H9 (cell line): Measurements from ENCODE around the gene KRT40. TPM values are rescaled to one million over a fixed set of nuclear protein-coding genes. Genes with fewer than 3 reads are reported as not detected.

Experiments
- DNase-seq: peaks from one replicate; pipeline ENCODE4 v3.0.0-alpha.2; 2017
- H2AFZ ChIP-seq: one replicate; pipeline ENCODE4 v1.6.1; 2013; ENCODE audit warnings: mild to moderate bottlenecking, low read length, control low read depth, moderate library complexity
- H2AK5ac ChIP-seq: 2 replicates; pipeline ENCODE4 v1.6.1; 2013; ENCODE audit warnings: low read length, control low read depth, mixed read lengths; ENCODE audit not compliant: insufficient read length
- H2BK120ac ChIP-seq: one replicate; pipeline ENCODE4 v1.6.1; 2013; ENCODE audit warnings: low read depth, mild to moderate bottlenecking, low read length, control low read depth, inconsistent platforms; ENCODE audit not compliant: poor library complexity, severe bottlenecking
- H2BK12ac ChIP-seq: 2 replicates; pipeline ENCODE4 v1.6.1; 2013; ENCODE audit warnings: low read length, control low read depth, mixed read lengths, low read depth; ENCODE audit not compliant: insufficient read length
- H2BK15ac ChIP-seq: 2 replicates; pipeline ENCODE4 v1.6.1; 2013; ENCODE audit warnings: low read depth, low read length, control low read depth
- H2BK20ac ChIP-seq: one replicate; pipeline ENCODE4 v1.6.1; 2013; ENCODE audit warnings: low read depth, mild to moderate bottlenecking, low read length, control low read depth, inconsistent platforms; ENCODE audit not compliant: poor library complexity, severe bottlenecking
- H2BK5ac ChIP-seq: 2 replicates; pipeline ENCODE4 v1.6.1; 2013; ENCODE audit warnings: low read length, control low read depth, mixed read lengths; ENCODE audit not compliant: insufficient read length
- H3K14ac ChIP-seq: 2 replicates; pipeline ENCODE4 v1.6.1; 2013; ENCODE audit warnings: low read length, control low read depth; ENCODE audit not compliant: insufficient read depth
- H3K18ac ChIP-seq: 2 replicates; pipeline ENCODE4 v1.6.1; 2013; ENCODE audit warnings: low read depth, mild to moderate bottlenecking, mixed read lengths, low read length, control low read depth; ENCODE audit not compliant: insufficient read length
- H3K23ac ChIP-seq: 2 replicates; pipeline ENCODE4 v1.6.1; 2013; ENCODE audit warnings: low read length, control low read depth, mixed read lengths, low read depth; ENCODE audit not compliant: insufficient read length
- H3K23me2 ChIP-seq: 2 replicates; pipeline ENCODE4 v1.6.1; 2013; ENCODE audit warnings: low read depth, mild to moderate bottlenecking, mixed read lengths, low read length, control low read depth; ENCODE audit not compliant: insufficient read length, poor library complexity, severe bottlenecking
- H3K27ac ChIP-seq: 2 replicates; pipeline ENCODE4 v1.5.1; 2013; ENCODE audit warnings: low read length, control low read depth, mixed read lengths, low read depth; ENCODE audit not compliant: insufficient read length
- H3K27me3 ChIP-seq: 2 replicates; pipeline ENCODE4 v1.6.1; 2013; ENCODE audit warnings: low read length, control low read depth, inconsistent platforms; ENCODE audit not compliant: insufficient read depth
- H3K4ac ChIP-seq: 2 replicates; pipeline ENCODE4 v1.6.1; 2013; ENCODE audit warnings: low read depth, mild to moderate bottlenecking, control low read depth, inconsistent platforms, low read length, moderate library complexity
- H3K4me1 ChIP-seq: 2 replicates; pipeline ENCODE4 v1.6.1; 2013; ENCODE audit warnings: low read length, control low read depth, inconsistent platforms; ENCODE audit not compliant: insufficient read depth
- H3K4me2 ChIP-seq: 2 replicates; pipeline ENCODE4 v1.6.1; 2013; ENCODE audit warnings: low read length, control low read depth, mixed read lengths; ENCODE audit not compliant: insufficient read length, insufficient read depth
- H3K56ac ChIP-seq: 2 replicates; pipeline ENCODE4 v1.6.1; 2013; ENCODE audit warnings: low read depth, mild to moderate bottlenecking, mixed read lengths, low read length, control low read depth; ENCODE audit not compliant: insufficient read length
- H3K79me1 ChIP-seq: 2 replicates; pipeline ENCODE4 v1.6.1; 2013; ENCODE audit warnings: low read depth, mild to moderate bottlenecking, moderate library complexity, low read length, control low read depth, inconsistent platforms; ENCODE audit not compliant: insufficient read depth, poor library complexity, severe bottlenecking
- H3K79me2 ChIP-seq: 2 replicates; pipeline ENCODE4 v1.6.1; 2013; ENCODE audit warnings: low read length, control low read depth, inconsistent platforms; ENCODE audit not compliant: insufficient read depth
- H3K9ac ChIP-seq: 2 replicates; pipeline ENCODE4 v1.6.1; 2013; ENCODE audit warnings: low read length, control low read depth, mixed read lengths; ENCODE audit not compliant: insufficient read length; ENCODE audit errors: extremely low read depth
- H3K9me3 ChIP-seq: one replicate; pipeline ENCODE4 v1.6.1; 2013; ENCODE audit warnings: low read depth, low read length, inconsistent platforms; ENCODE audit not compliant: control insufficient read depth
- H3T11ph ChIP-seq: one replicate; pipeline ENCODE4 v1.6.1; 2013; ENCODE audit warnings: mild to moderate bottlenecking, low read length, control low read depth, inconsistent platforms
- H4K20me1 ChIP-seq: one replicate; pipeline ENCODE4 v1.6.1; 2013; ENCODE audit not compliant: control insufficient read depth, insufficient read length, insufficient read depth
- H4K5ac ChIP-seq: 2 replicates; pipeline ENCODE4 v1.6.1; 2013; ENCODE audit warnings: low read depth, mild to moderate bottlenecking, mixed read lengths, low read length, control low read depth; ENCODE audit not compliant: insufficient read length
- H4K8ac ChIP-seq: replicated peaks from 2 replicates; pipeline ENCODE4 v1.6.1; 2013; ENCODE audit warnings: low read length, control low read depth, mixed read lengths, low read depth; ENCODE audit not compliant: insufficient read length
- H4K91ac ChIP-seq: 2 replicates; pipeline ENCODE4 v1.6.1; 2013; ENCODE audit warnings: low read depth, mild to moderate bottlenecking, moderate library complexity, mixed read lengths, low read length, control low read depth; ENCODE audit not compliant: insufficient read length
- H3K27ac Mint-ChIP-seq, 3 experiments: 2 replicates in 2 of 3; 3 replicates in 1 of 3; pipeline ENCODE4 v1.8.0; 2020 to 2021; ENCODE audit warnings: mixed read lengths in 3 of 3, mild to moderate bottlenecking in 1 of 3, moderate library complexity in 1 of 3
- H3K27me3 Mint-ChIP-seq: 2 replicates; pipeline ENCODE4 v1.8.0; 2021; ENCODE audit warnings: low read depth, mild to moderate bottlenecking, moderate library complexity, mixed read lengths
- H3K36me3 Mint-ChIP-seq, 3 experiments: 2 replicates in 2 of 3; 3 replicates in 1 of 3; pipeline ENCODE4 v1.8.0; 2020 to 2021; ENCODE audit warnings: low read depth in 3 of 3, mixed read lengths in 3 of 3; ENCODE audit not compliant: insufficient read depth in 1 of 3
- H3K4me1 Mint-ChIP-seq, 2 experiments: 2 replicates each; pipeline ENCODE4 v1.8.0; 2020; ENCODE audit warnings: mixed read lengths in 2 of 2
- H3K4me3 Mint-ChIP-seq, 2 experiments: 2 replicates in 1 of 2; 3 replicates in 1 of 2; pipeline ENCODE4 v1.8.0; 2020 to 2021; ENCODE audit warnings: mild to moderate bottlenecking in 2 of 2, mixed read lengths in 2 of 2, moderate library complexity in 1 of 2
- H3K9me3 Mint-ChIP-seq, 2 experiments: 2 replicates in 1 of 2; 3 replicates in 1 of 2; pipeline ENCODE4 v1.8.0; 2020; ENCODE audit warnings: mild to moderate bottlenecking in 2 of 2, mixed read lengths in 2 of 2, moderate library complexity in 1 of 2
- CTCF ChIP-seq: fragments of 200-600 bp; sonication (generic); conservative IDR thresholded peaks from 3 replicates; pipeline ENCODE4 v1.8.0; 2021; ENCODE audit warnings: antibody characterized with exemption, mild to moderate bottlenecking
- total RNA-seq: library from RNA; stranded (reverse); gene quantifications from 2 replicates; pipeline ENCODE4 v1.2.1, GENCODE V29; 2021

The KRT40 gene
- total RNA-seq, 1 experiment from 2014 or later, result not detected

- no peak overlapping the region for H3K27ac Mint-ChIP-seq
- H3K36me3 Mint-ChIP-seq, result 0 out of 7 replicates have a peak, but pooled peaks cover 0 to 3% (median 0%) of the 10 kb centered on the region in 3 experiments
- no peak overlapping the region for H3K4me3 Mint-ChIP-seq
- Histone ChIP-seq H4K5ac (no peak overlapping the region), H3K27ac (no peak overlapping the region), H3K4ac (no peak overlapping the region), H4K20me1 (no peaks in the 10 kb centered on the region), H2AK5ac (no peak overlapping the region), H2BK5ac (no peak overlapping the region), H2AFZ (no peak overlapping the region), H3K9me3 (no peaks in the 10 kb centered on the region), H3K14ac (no peak overlapping the region), H3K79me1 (no peaks in the 10 kb centered on the region), H2BK12ac (no peak overlapping the region), H3K18ac (no peak overlapping the region), H3K9ac (no peak overlapping the region), H2BK15ac (no peak overlapping the region), H3K23me2 (no peaks in the 10 kb centered on the region), H3K4me2 (no peak overlapping the region), H3K56ac (no peak overlapping the region), H3T11ph (no peak overlapping the region), H2BK120ac (no peak overlapping the region), H3K23ac (no peak overlapping the region), H3K4me1 (no peaks in the 10 kb centered on the region; the same call in 1 of the 2 replicates), H3K79me2 (no peaks in the 10 kb centered on the region), H3K27me3 (no peaks in the 10 kb centered on the region), H4K8ac (no peak overlapping the region), H4K91ac (no peak overlapping the region), H2BK20ac (no peak overlapping the region)
- DNase-seq, result no peak
- TF ChIP-seq CTCF, result no peak
- peaks cover 5 to 9% of the 10 kb centered on the region in 2 experiments for H3K4me1 Mint-ChIP-seq
- peaks cover 0 to 2% of the 10 kb centered on the region in 2 experiments; a peak in 1 of 5 replicates for H3K9me3 Mint-ChIP-seq
- no peaks in the 10 kb centered on the region; the same call in 1 of the 2 replicates for H3K27me3 Mint-ChIP-seq
These were observed 8.6 kb downstream of the KRT40 start for GRCh38 chr17:40975516-40975915.
